Measurements from ENCODE around the gene ZNF200. TPM values are rescaled to one million over a fixed set of nuclear protein-coding genes. Genes with fewer than 3 reads are reported as not detected.
"Not testable (repeated sequence)": the region's sequence is repeated elsewhere in the genome, so short reads cannot be mapped to it uniquely, and the experiment has no call there.

ZNF200 gene, protein sequence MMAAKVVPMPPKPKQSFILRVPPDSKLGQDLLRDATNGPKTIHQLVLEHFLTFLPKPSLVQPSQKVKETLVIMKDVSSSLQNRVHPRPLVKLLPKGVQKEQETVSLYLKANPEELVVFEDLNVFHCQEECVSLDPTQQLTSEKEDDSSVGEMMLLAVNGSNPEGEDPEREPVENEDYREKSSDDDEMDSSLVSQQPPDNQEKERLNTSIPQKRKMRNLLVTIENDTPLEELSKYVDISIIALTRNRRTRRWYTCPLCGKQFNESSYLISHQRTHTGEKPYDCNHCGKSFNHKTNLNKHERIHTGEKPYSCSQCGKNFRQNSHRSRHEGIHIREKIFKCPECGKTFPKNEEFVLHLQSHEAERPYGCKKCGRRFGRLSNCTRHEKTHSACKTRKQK
- total RNA-seq: 8.2 and 9.4 TPM in 2 replicates

GRCh38 chr16:3234857-3235561 lies at the start of gene ZNF200:
ZNF200 (minus strand) TSS chr16:3235158; CDS start chr16:3233755, 1,403 bp downstream.
- DNase-seq (ENCODE audit: low read depth in 2 of 2): peak; percentile 86 to 98

DNA sequence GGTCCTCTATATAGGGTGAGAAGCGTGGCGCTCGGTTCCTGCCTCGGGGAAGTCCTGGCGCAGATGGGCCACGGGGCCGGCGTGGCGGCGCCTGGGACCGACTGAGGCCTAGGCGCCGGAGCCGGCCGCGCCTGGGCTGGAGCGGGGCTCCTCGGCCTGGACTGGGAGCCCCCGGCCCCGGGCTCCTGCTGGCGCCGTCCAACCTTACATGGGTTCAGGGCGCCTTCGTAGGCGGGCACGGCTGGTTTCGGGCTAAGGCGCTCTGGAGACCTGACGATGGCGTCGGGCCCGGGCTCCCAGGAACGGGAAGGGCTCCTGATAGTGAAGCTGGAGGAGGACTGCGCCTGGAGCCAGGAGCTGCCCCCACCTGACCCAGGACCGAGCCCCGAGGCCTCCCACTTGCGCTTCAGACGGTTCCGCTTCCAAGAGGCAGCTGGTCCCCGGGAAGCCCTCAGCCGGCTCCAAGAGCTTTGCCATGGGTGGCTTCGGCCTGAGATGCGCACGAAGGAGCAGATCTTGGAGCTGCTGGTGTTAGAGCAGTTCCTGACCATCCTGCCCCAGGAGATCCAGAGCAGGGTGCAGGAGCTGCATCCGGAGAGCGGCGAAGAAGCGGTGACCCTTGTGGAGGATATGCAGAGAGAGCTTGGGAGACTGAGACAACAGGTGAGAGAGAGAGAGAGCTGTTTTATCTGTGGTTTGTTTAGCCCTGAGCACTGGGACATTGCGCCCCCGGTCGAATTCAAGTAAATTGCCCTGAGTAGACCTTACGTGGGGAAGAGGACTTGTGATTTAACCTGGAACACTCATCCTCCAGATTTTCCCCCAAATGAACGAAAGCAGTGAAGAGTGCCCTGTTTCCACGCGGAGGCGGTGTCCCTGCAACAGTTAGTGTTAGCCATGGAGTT lies 48.8 kb upstream of the ZNF200 start:
- DNase-seq (ENCODE audit: low read depth in 2 of 2): peak in 1 of 2 donors; percentile 13

- DNase-seq (ENCODE audit: low read depth in 2 of 2): peak; percentile 97 to 99
Measured at GRCh38 chr16:3282730-3283542, 48.0 kb upstream of the ZNF200 start, which contains the start of gene ZNF263. ZNF263 (plus strand) TSS chr16:3283491; CDS start chr16:3283819, 328 bp downstream.

GRCh38 chr16:3282103-3282729 lies 47.3 kb upstream of the ZNF200 start:
- peak; percentile 53 to 89 for DNase-seq (ENCODE audit: low read depth in 2 of 2)

DNA sequence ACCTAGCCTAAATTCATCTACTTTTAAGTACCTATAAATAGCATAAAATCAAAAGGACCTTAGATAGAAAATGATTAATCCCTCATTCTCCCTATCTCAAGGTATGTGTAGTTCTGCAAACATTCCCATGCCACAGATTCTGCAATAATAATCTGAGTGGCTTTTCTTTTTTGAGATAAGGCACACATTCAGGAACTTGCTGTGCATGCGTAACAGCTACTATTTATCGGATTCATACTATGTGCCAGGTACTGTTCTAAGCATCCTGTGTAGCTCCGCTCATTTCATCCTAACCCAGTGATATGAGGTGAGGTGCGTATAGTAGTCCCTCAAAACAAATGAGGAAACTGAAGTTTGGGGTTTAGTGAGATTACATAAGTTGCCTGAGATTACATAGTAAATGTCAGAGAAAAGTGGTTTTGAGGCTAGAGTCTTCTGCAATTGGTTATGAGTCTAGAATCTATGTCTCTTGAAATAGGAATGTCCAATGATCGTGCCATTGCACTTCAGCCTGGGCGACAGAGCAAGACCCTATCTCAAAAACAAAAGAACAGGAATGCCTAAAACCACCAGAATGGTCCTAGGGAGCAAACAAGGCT lies 46.4 kb upstream of the ZNF200 start:
- no peak for DNase-seq (ENCODE audit: low read depth in 2 of 2)

DNA sequence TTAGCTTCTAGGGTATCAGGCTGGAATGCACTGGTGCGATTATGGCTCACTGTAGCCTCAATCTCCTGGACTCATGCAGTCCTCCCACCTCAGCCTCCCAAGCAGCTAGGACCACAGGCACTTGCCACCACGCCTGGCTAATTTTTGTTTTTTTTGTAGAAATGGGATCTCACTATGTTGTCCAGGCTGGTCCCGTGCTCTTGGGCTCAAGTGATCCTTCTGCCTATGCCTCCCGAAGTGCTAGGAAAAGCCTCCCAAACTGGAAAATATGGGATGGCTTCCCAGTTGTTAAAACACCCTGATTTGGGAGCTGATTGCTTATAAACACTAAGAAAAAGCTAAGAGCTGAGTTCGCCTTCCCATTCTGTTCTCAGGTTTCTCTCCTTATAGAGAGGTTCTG lies 41.7 kb upstream of the ZNF200 start:
- no peak for DNase-seq (ENCODE audit: low read depth in 2 of 2)

DNA sequence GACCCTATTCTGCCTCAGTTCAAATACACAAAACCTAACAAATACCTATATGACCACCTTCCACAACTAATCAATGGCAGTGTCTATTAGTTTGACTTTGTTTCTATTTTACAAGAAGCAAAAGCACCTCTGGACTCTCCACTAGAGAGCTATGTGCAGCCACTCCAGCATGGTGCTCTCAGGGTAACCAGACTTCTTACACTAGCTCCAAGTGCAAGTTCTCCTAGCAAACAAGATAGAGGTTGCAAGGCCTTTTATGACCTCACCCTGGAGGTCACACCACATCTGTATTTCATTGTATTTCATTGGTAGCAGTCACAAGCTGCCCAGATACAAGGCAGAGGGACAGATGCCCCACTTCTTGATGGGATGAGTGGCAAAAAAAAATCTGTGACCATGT lies 40.0 kb upstream of the ZNF200 start:
- no peak for DNase-seq (ENCODE audit: low read depth in 2 of 2)

GRCh38 chr16:3274490-3274889 lies 39.5 kb upstream of the ZNF200 start:
- DNase-seq (ENCODE audit: low read depth in 2 of 2): no peak

DNA sequence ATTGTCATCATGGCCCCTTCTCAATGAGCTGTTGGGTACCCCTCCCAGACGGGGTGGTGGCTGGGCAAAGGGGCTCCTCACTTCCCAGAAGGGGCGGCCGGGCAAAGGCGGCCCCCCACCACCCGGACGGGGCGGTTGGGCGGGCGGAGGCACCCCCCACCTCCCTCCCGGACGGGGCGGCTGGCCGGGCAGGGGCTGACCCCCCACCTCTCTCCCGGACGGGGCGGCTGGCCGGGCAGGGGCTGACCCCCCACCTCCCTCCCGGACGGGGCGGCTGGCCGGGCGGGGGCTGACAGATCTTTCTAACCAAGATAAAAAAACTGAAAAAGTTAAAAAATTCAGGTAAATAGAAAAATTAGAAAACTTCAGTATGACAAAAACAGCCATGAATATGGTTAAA lies 36.3 kb upstream of the ZNF200 start:
- DNase-seq (ENCODE audit: low read depth in 2 of 2): not testable (repeated sequence)

- not testable (repeated sequence) for DNase-seq (ENCODE audit: low read depth in 2 of 2)
Measured at GRCh38 chr16:3270718-3271117, 35.8 kb upstream of the ZNF200 start.

DNA sequence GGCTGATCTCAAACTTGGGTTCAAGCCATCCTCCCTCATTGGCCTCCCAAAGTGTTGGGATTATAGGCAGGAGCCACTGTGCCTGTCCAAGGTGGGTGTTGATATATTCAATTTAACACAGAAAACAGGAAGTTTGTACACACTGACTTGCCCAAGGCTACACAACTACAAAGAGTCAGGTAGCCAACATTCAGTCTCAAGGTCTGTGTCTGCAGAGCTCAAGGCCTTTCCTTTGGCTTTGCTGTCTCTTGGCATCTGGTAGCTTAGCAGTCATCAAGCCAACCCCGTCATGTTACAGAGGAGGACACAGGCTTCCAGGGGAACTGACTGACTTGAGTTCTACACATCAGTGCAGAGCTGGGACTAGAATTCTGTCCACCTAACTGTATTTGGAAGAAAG lies 33.3 kb upstream of the ZNF200 start:
- DNase-seq (ENCODE audit: low read depth in 2 of 2): no peak

DNA sequence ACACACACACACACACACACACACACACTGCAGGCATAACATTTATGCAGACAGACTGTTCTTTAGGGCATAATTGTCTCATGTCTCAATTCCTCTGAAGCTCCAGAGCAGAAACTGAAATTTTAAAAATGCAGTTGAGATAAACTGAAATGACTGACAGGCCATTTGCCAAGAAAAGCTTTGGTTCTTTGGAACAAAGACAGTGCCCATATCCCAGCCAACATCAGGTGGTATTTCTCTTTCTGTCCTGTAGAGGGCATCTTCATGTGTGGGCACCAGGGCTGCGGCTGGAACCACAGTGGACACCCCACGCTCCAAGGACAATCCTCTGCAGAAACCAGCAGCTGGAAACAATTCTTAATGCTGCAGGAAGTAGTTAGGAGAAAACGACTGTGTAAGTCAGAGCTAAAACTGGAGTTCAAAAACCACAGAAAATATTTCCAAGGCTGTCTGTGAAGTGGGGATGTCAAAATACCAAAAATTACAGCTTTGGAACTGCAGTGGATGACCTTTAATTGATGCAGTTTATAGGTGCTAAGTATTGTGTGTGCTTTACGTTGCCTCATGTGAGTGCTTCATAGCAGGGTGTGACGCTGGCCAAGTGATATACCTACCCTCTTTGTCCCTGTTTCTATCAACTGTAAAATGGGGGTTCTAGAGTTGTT lies 32.0 kb upstream of the ZNF200 start:
- DNase-seq (ENCODE audit: low read depth in 2 of 2): peak; percentile 47 to 55

DNA sequence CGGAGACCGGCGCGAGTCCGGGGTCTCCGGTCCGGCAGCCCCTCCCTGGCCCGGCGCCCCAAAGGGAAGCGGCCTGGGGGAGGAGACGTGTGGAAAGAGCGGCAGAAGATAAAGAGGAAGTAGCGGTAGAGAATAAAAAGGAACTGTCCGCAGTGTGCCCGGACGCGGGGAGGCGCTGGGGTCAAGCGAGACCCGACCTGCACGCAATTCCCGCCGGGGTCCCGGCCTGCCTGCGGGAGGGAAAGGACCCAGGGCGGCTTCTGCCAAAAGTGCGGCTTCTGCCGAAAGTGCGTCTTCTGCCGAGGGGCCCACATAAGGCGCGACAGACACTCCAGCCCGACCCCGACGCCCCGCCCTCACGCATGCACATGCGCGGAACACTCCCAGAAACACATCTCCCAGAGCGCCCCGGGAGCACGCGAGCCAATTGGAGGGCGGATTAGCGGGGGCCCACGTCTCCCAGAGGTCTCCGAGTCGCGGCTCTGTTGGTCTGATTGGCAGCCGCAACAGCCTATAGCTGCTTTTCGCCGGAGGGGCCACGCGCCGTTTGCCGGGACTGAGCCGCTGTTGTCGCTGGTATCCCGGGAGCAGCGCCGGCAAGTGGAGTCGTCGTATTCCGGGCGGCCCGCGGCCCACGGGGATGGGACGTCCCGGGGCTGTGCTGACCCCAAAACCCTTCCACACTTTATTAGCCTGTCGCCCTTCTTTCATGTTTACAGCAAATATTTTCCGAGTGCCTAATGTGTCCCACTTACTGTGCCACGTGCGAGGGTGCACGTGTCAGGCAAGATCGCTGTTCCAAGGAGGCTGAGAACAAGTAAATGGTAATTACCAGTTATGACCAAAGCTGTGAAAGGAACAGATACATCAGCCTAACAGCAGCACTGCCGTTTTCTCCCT lies 29.4 kb upstream of the ZNF200 start:
- peak; percentile 93 to 99 for DNase-seq (ENCODE audit: low read depth in 2 of 2)

DNA sequence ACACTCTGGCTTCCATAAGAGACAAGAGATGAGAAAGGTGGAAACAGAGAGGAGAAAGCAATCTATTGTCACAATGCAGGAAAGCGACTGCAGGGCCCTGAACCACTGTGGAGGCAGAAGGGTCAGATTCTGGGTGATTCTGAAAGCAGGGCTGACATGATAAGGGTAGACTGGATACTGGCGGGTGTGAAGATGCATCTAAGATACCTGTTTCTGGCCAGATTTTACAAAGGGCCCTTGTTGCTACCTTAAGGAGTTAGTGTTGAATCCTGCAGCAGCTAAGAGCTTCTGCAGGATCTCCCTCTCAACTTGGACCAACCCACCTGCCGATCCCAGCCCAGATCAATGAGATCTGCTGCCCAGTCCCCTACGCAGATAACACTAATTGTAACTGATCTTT lies 27.6 kb upstream of the ZNF200 start:
- DNase-seq (ENCODE audit: low read depth in 2 of 2): no peak

- no peak for DNase-seq (ENCODE audit: low read depth in 2 of 2)
Measured at GRCh38 chr16:3259836-3260235, 24.9 kb upstream of the ZNF200 start.

GRCh38 chr16:3256866-3257465 lies 22.0 kb upstream of the ZNF200 start:
- DNase-seq (ENCODE audit: low read depth in 2 of 2): no peak

GRCh38 chr16:3256146-3256865 lies 21.3 kb upstream of the ZNF200 start, which contains the start of gene MEFV:
MEFV (minus strand) TSS chr16:3256633; CDS start chr16:3256587, 46 bp downstream.
- DNase-seq (ENCODE audit: low read depth in 2 of 2): no peak

Measured in dermis microvascular lymphatic vessel endothelial cell (primary cell).